HepG2 (cell line): ENCODE results near the gene CKS1B. TPM values are rescaled to one million over a fixed set of nuclear protein-coding genes. Genes with fewer than 3 reads are reported as not detected.

ENCODE experiments used
- AGO2 ChIP-seq: fragments of 200-400 bp; formaldehyde crosslinking; optimal IDR thresholded peaks from 2 replicates; pipeline ENCODE3; 2017; ENCODE audit warnings: mild to moderate bottlenecking, low read depth, low read length, moderate library complexity
- DR1 ChIP-seq: sonication (generic); formaldehyde crosslinking; IDR thresholded peaks from 2 replicates; pipeline ENCODE4 v1.8.0; 2021; ENCODE audit warnings: mild to moderate bottlenecking, missing genetic modification reagents, inconsistent platforms
- ETV6 ChIP-seq: sonication (generic); formaldehyde crosslinking; conservative IDR thresholded peaks from 2 replicates; pipeline ENCODE4 v1.4.0; 2020; ENCODE audit warnings: missing genetic modification reagents
- HMG20A ChIP-seq: IDR thresholded peaks from 2 replicates; pipeline ENCODE4 v1.6.1; 2016; ENCODE audit warnings: borderline replicate concordance
- HMGA1 ChIP-seq: sonication (generic); formaldehyde crosslinking; conservative IDR thresholded peaks from 2 replicates; pipeline ENCODE4 v1.4.0; 2020; ENCODE audit warnings: missing genetic modification reagents
- SSRP1 ChIP-seq: IDR thresholded peaks from 2 replicates; pipeline ENCODE4 v1.6.1; 2016; ENCODE audit warnings: control low read depth
- TAF1 ChIP-seq: sonication (generic); formaldehyde crosslinking; IDR thresholded peaks from 2 replicates; pipeline ENCODE4 v1.4.0; 2020; ENCODE audit warnings: missing genetic modification reagents
- ZNF501 ChIP-seq: sonication (generic); formaldehyde crosslinking; IDR thresholded peaks from 2 replicates; pipeline ENCODE4 v1.5.1; 2020; ENCODE audit warnings: mild to moderate bottlenecking, moderate library complexity, missing genetic modification reagents
- ZNF549 ChIP-seq: sonication (generic); formaldehyde crosslinking; IDR thresholded peaks from 2 replicates; pipeline ENCODE4 v1.5.0; 2020; ENCODE audit warnings: missing genetic modification reagents
- ZNF567 ChIP-seq: sonication (generic); formaldehyde crosslinking; IDR thresholded peaks from 2 replicates; pipeline ENCODE4 v1.8.1; 2023; ENCODE audit warnings: mild to moderate bottlenecking, missing genetic modification reagents, borderline replicate concordance
- ZNF570 ChIP-seq: sonication (generic); formaldehyde crosslinking; IDR thresholded peaks from 2 replicates; pipeline ENCODE4 v1.4.0; 2020; ENCODE audit warnings: mild to moderate bottlenecking, missing genetic modification reagents, borderline replicate concordance
- polyA plus RNA-seq, 8 experiments: library from polyadenylated mRNA; depleted of rRNA in 3 of 8; stranded (reverse) in 7 of 8; unstranded in 1 of 8; fragments of >200 nt; fragmentation: Illumina TruSeq in 4 of 8; extraction: Trizol in 4 of 8; gene quantifications; 2 replicates each; pipeline versions ENCODE4 v1.2.1 to v1.2.3, GENCODE V29; 2011 to 2016; ENCODE audit warnings: low read depth in 4 of 8, missing spikeins in 1 of 8, mixed read lengths in 1 of 8; ENCODE audit not compliant: insufficient read depth in 1 of 8
- total RNA-seq, 5 experiments: library from RNA; depleted of rRNA; stranded (reverse); fragments of >200 nt; fragmentation: Illumina TruSeq; extraction: Trizol; gene quantifications; 2 replicates each; pipeline ENCODE4 v1.2.3, GENCODE V29; 2016; ENCODE audit warnings: low read depth in 1 of 5
- TF ChIP-seq, protein P1 (sequence below): sonication (generic); formaldehyde crosslinking; IDR thresholded peaks from one replicate; pipeline ENCODE4 v1.5.1; 2020; ENCODE audit warnings: mild to moderate bottlenecking, missing genetic modification reagents; ENCODE audit errors: not compliant biosample characterization
- TF ChIP-seq, protein P2 (sequence below), 2 experiments: sonication (generic) in 1 of 2; formaldehyde crosslinking in 1 of 2; IDR thresholded peaks; 2 replicates each; pipeline versions ENCODE4 v1.4.0 to v1.6.1; 2018 to 2020; ENCODE audit warnings: missing genetic modification reagents in 2 of 2, borderline replicate concordance in 1 of 2, low read depth in 1 of 2, mild to moderate bottlenecking in 1 of 2, missing biosample characterization in 1 of 2
- TF ChIP-seq, protein P3 (sequence below): sonication (generic); formaldehyde crosslinking; IDR thresholded peaks from 2 replicates; pipeline ENCODE4 v1.4.0; 2020; ENCODE audit warnings: missing genetic modification reagents, borderline replicate concordance
- TF ChIP-seq, protein P4 (sequence below): sonication (generic); formaldehyde crosslinking; IDR thresholded peaks from 2 replicates; pipeline ENCODE4 v1.4.0; 2020; ENCODE audit warnings: mild to moderate bottlenecking, missing genetic modification reagents

The CKS1B gene
- total and polyA plus RNA-seq, 2 of the 13 experiments (the other 11 are each of a cell fraction or from before 2014, with no cell fraction given): 217 to 222 TPM

DNA sequence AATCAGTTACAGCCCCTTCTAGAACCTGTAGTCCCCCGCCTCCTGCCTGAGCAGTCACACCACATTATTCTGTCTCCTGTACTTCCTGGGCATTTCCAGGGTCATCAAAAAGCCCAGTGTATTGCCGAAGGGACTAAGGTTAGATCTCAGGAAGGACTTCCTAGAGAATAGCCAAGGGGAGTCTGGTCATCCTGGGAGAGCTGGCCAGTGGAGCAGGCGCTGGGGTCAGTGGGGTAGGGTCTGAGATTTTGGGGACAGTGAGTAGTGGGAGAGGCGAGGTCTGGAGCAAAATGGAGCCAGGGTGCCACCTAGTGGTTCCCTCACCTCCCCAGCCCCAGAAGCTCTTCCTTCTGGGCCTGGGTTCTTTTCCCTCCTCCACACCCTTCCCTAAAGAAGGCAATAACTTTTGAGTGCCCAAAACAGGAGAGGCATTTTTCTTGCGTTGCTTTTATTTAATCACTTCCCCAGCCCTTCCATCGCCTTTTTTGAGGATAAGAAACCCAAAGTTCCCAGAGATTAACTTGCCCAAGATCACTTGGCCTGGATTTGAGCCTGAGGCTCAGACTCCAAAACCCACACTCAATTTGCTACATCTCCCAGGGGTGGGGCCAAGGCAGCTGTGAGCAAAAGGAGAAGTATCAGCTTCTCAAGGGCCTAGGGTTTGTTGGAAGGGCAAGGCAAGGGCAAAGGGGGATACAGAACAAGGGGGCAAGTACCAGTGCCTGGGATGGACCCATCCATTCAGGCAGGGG is 30.7 kb upstream of the CKS1B start (continued):
- TF ChIP-seq, protein P1, sequence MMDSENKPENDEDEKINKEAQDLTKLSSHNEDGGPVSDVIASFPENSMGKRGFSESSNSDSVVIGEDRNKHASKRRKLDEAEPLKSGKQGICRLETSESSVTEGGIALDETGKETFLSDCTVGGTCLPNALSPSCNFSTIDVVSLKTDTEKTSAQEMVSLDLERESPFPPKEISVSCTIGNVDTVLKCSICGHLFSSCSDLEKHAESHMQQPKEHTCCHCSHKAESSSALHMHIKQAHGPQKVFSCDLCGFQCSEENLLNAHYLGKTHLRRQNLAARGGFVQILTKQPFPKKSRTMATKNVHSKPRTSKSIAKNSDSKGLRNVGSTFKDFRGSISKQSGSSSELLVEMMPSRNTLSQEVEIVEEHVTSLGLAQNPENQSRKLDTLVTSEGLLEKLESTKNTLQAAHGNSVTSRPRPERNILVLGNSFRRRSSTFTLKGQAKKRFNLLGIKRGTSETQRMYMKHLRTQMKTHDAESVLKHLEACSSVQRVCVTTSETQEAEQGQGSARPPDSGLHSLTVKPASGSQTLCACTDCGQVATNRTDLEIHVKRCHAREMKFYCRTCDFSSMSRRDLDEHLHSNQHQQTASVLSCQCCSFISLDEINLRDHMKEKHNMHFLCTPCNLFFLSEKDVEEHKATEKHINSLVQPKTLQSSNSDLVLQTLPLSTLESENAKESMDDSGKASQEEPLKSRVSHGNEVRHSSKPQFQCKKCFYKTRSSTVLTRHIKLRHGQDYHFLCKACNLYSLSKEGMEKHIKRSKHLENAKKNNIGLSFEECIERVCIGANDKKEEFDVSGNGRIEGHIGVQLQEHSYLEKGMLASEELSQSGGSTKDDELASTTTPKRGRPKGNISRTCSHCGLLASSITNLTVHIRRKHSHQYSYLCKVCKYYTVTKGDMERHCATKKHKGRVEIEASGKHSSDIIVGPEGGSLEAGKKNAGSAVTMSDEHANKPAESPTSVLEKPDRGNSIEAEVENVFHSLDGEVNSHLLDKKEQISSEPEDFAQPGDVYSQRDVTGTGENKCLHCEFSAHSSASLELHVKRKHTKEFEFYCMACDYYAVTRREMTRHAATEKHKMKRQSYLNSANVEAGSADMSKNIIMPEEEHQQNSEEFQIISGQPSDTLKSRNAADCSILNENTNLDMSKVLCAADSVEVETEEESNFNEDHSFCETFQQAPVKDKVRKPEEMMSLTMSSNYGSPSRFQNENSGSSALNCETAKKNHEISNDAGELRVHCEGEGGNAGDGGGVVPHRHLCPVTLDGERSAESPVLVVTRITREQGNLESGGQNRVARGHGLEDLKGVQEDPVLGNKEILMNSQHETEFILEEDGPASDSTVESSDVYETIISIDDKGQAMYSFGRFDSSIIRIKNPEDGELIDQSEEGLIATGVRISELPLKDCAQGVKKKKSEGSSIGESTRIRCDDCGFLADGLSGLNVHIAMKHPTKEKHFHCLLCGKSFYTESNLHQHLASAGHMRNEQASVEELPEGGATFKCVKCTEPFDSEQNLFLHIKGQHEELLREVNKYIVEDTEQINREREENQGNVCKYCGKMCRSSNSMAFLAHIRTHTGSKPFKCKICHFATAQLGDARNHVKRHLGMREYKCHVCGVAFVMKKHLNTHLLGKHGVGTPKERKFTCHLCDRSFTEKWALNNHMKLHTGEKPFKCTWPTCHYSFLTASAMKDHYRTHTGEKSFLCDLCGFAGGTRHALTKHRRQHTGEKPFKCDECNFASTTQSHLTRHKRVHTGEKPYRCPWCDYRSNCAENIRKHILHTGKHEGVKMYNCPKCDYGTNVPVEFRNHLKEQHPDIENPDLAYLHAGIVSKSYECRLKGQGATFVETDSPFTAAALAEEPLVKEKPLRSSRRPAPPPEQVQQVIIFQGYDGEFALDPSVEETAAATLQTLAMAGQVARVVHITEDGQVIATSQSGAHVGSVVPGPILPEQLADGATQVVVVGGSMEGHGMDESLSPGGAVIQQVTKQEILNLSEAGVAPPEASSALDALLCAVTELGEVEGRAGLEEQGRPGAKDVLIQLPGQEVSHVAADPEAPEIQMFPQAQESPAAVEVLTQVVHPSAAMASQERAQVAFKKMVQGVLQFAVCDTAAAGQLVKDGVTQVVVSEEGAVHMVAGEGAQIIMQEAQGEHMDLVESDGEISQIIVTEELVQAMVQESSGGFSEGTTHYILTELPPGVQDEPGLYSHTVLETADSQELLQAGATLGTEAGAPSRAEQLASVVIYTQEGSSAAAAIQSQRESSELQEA (CRISPR knock-in tag): no peak
- TF ChIP-seq, protein P2, sequence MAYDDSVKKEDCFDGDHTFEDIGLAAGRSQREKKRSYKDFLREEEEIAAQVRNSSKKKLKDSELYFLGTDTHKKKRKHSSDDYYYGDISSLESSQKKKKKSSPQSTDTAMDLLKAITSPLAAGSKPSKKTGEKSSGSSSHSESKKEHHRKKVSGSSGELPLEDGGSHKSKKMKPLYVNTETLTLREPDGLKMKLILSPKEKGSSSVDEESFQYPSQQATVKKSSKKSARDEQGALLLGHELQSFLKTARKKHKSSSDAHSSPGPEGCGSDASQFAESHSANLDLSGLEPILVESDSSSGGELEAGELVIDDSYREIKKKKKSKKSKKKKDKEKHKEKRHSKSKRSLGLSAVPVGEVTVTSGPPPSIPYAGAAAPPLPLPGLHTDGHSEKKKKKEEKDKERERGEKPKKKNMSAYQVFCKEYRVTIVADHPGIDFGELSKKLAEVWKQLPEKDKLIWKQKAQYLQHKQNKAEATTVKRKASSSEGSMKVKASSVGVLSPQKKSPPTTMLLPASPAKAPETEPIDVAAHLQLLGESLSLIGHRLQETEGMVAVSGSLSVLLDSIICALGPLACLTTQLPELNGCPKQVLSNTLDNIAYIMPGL (CRISPR knock-in tag; IDR thresholded peaks at IDR 0.05; ENCODE audit: borderline replicate concordance in 1 of 2, low read depth in 1 of 2): peak in 1 of 2 experiments; percentile 9; a peak in 1 of 4 replicates
- TF ChIP-seq HMGA1 (no peak), DR1 (no peak), AGO2 (no peak), SSRP1 (CRISPR knock-in tag) (no peak), ZNF549 (CRISPR knock-in tag) (no peak), ETV6 (CRISPR knock-in tag) (no peak), HMG20A (CRISPR knock-in tag) (no peak), ZNF567 (CRISPR knock-in tag) (no peak), ZNF570 (CRISPR knock-in tag) (no peak), TAF1 (CRISPR knock-in tag) (no peak), ZNF501 (CRISPR knock-in tag) (0 out of 2 replicates have a peak, but pooled peaks have one; percentile 9)
- TF ChIP-seq, protein P3, sequence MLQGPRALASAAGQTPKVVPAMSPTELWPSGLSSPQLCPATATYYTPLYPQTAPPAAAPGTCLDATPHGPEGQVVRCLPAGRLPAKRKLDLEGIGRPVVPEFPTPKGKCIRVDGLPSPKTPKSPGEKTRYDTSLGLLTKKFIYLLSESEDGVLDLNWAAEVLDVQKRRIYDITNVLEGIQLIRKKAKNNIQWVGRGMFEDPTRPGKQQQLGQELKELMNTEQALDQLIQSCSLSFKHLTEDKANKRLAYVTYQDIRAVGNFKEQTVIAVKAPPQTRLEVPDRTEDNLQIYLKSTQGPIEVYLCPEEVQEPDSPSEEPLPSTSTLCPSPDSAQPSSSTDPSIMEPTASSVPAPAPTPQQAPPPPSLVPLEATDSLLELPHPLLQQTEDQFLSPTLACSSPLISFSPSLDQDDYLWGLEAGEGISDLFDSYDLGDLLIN (CRISPR knock-in tag): no peak
- TF ChIP-seq, protein P4, sequence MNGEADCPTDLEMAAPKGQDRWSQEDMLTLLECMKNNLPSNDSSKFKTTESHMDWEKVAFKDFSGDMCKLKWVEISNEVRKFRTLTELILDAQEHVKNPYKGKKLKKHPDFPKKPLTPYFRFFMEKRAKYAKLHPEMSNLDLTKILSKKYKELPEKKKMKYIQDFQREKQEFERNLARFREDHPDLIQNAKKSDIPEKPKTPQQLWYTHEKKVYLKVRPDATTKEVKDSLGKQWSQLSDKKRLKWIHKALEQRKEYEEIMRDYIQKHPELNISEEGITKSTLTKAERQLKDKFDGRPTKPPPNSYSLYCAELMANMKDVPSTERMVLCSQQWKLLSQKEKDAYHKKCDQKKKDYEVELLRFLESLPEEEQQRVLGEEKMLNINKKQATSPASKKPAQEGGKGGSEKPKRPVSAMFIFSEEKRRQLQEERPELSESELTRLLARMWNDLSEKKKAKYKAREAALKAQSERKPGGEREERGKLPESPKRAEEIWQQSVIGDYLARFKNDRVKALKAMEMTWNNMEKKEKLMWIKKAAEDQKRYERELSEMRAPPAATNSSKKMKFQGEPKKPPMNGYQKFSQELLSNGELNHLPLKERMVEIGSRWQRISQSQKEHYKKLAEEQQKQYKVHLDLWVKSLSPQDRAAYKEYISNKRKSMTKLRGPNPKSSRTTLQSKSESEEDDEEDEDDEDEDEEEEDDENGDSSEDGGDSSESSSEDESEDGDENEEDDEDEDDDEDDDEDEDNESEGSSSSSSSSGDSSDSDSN (CRISPR knock-in tag): no peak
